HepG2 (cell line): ENCODE data around the gene SRP14. TPM values are rescaled to one million over a fixed set of nuclear protein-coding genes. Genes with fewer than 3 reads are reported as not detected.

ENCODE experiments used
- ATF6 ChIP-seq: sonication (generic); formaldehyde crosslinking; conservative IDR thresholded peaks from 2 replicates; pipeline ENCODE4 v1.4.0; 2020; ENCODE audit warnings: missing genetic modification reagents
- FOXO1 ChIP-seq: sonication (generic); formaldehyde crosslinking; IDR thresholded peaks from 2 replicates; pipeline ENCODE4 v1.4.0; 2020; ENCODE audit warnings: missing genetic modification reagents
- FOXP4 ChIP-seq: sonication (generic); formaldehyde crosslinking; IDR thresholded peaks from 2 replicates; pipeline ENCODE4 v1.4.0; 2020; ENCODE audit warnings: missing genetic modification reagents
- HINFP ChIP-seq: sonication (generic); formaldehyde crosslinking; IDR thresholded peaks from 2 replicates; pipeline ENCODE4 v1.4.0; 2020; ENCODE audit warnings: low read depth, mild to moderate bottlenecking, missing genetic modification reagents
- IKZF1 ChIP-seq: fragments of 450-650 bp; IDR thresholded peaks from 2 replicates; pipeline ENCODE4 v1.7.1; 2016
- MXD3 ChIP-seq: IDR thresholded peaks from 2 replicates; pipeline ENCODE4 v1.6.1; 2016; ENCODE audit warnings: mild to moderate bottlenecking, missing biosample characterization, missing genetic modification reagents
- MYC ChIP-seq: sonication (generic); formaldehyde crosslinking; IDR thresholded peaks from 2 replicates; pipeline ENCODE4 v1.9.0; 2021; ENCODE audit warnings: missing genetic modification reagents, borderline replicate concordance
- NCOA2 ChIP-seq: sonication (generic); formaldehyde crosslinking; IDR thresholded peaks from 2 replicates; pipeline ENCODE4 v1.8.0; 2022; ENCODE audit warnings: inconsistent platforms
- NFATC3 ChIP-seq: sonication (generic); formaldehyde crosslinking; IDR thresholded peaks from 2 replicates; pipeline ENCODE4 v1.5.1; 2020; ENCODE audit warnings: mild to moderate bottlenecking, missing genetic modification reagents
- NRL ChIP-seq: sonication (generic); formaldehyde crosslinking; IDR thresholded peaks from 2 replicates; pipeline ENCODE4 v1.5.0; 2020; ENCODE audit warnings: missing genetic modification reagents, mild to moderate bottlenecking, moderate library complexity, borderline replicate concordance
- PRPF4 ChIP-seq: fragments of 200-400 bp; formaldehyde crosslinking; IDR thresholded peaks from 2 replicates; pipeline ENCODE4 v1.6.1; 2016; ENCODE audit warnings: low read length, low read depth; ENCODE audit not compliant: poor library complexity, severe bottlenecking
- SPEN ChIP-seq: sonication (generic); formaldehyde crosslinking; IDR thresholded peaks from 2 replicates; pipeline ENCODE4 v1.5.1; 2020; ENCODE audit warnings: low read depth, mild to moderate bottlenecking, missing genetic modification reagents
- TAF1 ChIP-seq: sonication (generic); formaldehyde crosslinking; IDR thresholded peaks from 2 replicates; pipeline ENCODE4 v1.4.0; 2020; ENCODE audit warnings: missing genetic modification reagents
- ZNF256 ChIP-seq: sonication (generic); formaldehyde crosslinking; conservative IDR thresholded peaks from 2 replicates; pipeline ENCODE4 v1.4.0; 2020; ENCODE audit warnings: missing genetic modification reagents
- ZNF275 ChIP-seq: sonication (generic); formaldehyde crosslinking; IDR thresholded peaks from 2 replicates; pipeline ENCODE4 v1.8.0; 2022; ENCODE audit warnings: missing genetic modification reagents, mild to moderate bottlenecking, inconsistent platforms, borderline replicate concordance
- ZNF280D ChIP-seq: sonication (generic); formaldehyde crosslinking; IDR thresholded peaks from 2 replicates; pipeline ENCODE4 v1.5.1; 2020; ENCODE audit warnings: mild to moderate bottlenecking, missing genetic modification reagents
- ZNF557 ChIP-seq: sonication (generic); formaldehyde crosslinking; IDR thresholded peaks from 2 replicates; pipeline ENCODE4 v1.4.0; 2020; ENCODE audit warnings: missing genetic modification reagents
- polyA plus RNA-seq, 8 experiments: library from polyadenylated mRNA; depleted of rRNA in 3 of 8; stranded (reverse) in 7 of 8; unstranded in 1 of 8; fragments of >200 nt; fragmentation: Illumina TruSeq in 4 of 8; extraction: Trizol in 4 of 8; gene quantifications; 2 replicates each; pipeline versions ENCODE4 v1.2.1 to v1.2.3, GENCODE V29; 2011 to 2016; ENCODE audit warnings: low read depth in 4 of 8, missing spikeins in 1 of 8, mixed read lengths in 1 of 8; ENCODE audit not compliant: insufficient read depth in 1 of 8
- total RNA-seq, 5 experiments: library from RNA; depleted of rRNA; stranded (reverse); fragments of >200 nt; fragmentation: Illumina TruSeq; extraction: Trizol; gene quantifications; 2 replicates each; pipeline ENCODE4 v1.2.3, GENCODE V29; 2016; ENCODE audit warnings: low read depth in 1 of 5

Gene SRP14
- total and polyA plus RNA-seq, 2 of the 13 experiments (the other 11 are each of a cell fraction or from before 2014, with no cell fraction given), result 208 to 356 TPM

GRCh38 chr15:40069178-40070165 lies 30.5 kb upstream of the SRP14 start (continued):
- TF ChIP-seq ZNF280D (peak; percentile 56; the same call in 1 of the 2 replicates), HINFP (CRISPR knock-in tag) (no peak), SPEN (CRISPR knock-in tag) (peak; percentile 67; the same call in 1 of the 2 replicates), MXD3 (CRISPR knock-in tag) (peak; percentile 22; the same call in 1 of the 2 replicates), TAF1 (peak; percentile 34; the same call in 1 of the 2 replicates), FOXO1 (CRISPR knock-in tag) (peak; percentile 47), ATF6 (no peak), ZNF557 (CRISPR knock-in tag) (no peak), NCOA2 (CRISPR knock-in tag) (peak; percentile 29; the same call in 1 of the 2 replicates), NRL (CRISPR knock-in tag) (0 out of 2 replicates have a peak, but pooled peaks have one; percentile 73), ZNF256 (CRISPR knock-in tag) (no peak), FOXP4 (CRISPR knock-in tag) (peak; percentile 64; the same call in 1 of the 2 replicates), MYC (peak; percentile 49; the same call in 1 of the 2 replicates), PRPF4 (no peak), ZNF275 (CRISPR knock-in tag) (no peak), NFATC3 (CRISPR knock-in tag) (no peak), IKZF1 (no peak)
